GM19238 (cell line): ENCODE measurements around the gene STK17A.
A peak's percentile ranks its signal among the peaks of the same experiment; 100 is the strongest.
"Not testable (repeated sequence)": the region's sequence is repeated elsewhere in the genome, so short reads cannot be mapped to it uniquely, and the experiment has no call there.

Experiments used
- DNase-seq: peaks from one replicate; pipeline ENCODE4 v3.0.0; 2011; ENCODE audit warnings: low spot score; ENCODE audit not compliant: insufficient read length

STK17A gene

GRCh38 chr7:43596426-43596825 is 13.5 kb downstream of the STK17A start:
- DNase-seq, result not testable (repeated sequence)

- DNase-seq, result no peak
These were observed 17.1 kb downstream of the STK17A start for GRCh38 chr7:43600056-43600455.

GRCh38 chr7:43602256-43602655 is 19.3 kb downstream of the STK17A start:
- DNase-seq, result no peak

GRCh38 chr7:43604251-43604650 is 21.3 kb downstream of the STK17A start:
- DNase-seq, result no peak

GRCh38 chr7:43609097-43609496 is 26.2 kb downstream of the STK17A start:
- DNase-seq, result no peak

- DNase-seq, result no peak
These were observed 29.2 kb downstream of the STK17A start for GRCh38 chr7:43612128-43612527.

GRCh38 chr7:43612599-43613589 is 30.0 kb downstream of the STK17A start:
- DNase-seq, result peak; percentile 13

GRCh38 chr7:43615558-43616145 is 32.7 kb downstream of the STK17A start:
- no peak for DNase-seq

- no peak for DNase-seq
These were observed 34.1 kb downstream of the STK17A start for GRCh38 chr7:43616977-43617376.

- DNase-seq, result no peak
These were observed 35.2 kb downstream of the STK17A start for GRCh38 chr7:43618073-43618472.

- DNase-seq, result no peak
These were observed 36.5 kb downstream of the STK17A start for GRCh38 chr7:43619213-43620012.

GRCh38 chr7:43621729-43622448 is 39.0 kb downstream of the STK17A start:
- DNase-seq, result no peak

GRCh38 chr7:43624156-43624555 is 41.2 kb downstream of the STK17A start:
- DNase-seq, result no peak

GRCh38 chr7:43625453-43625852 is 42.5 kb downstream of the STK17A start:
- no peak for DNase-seq

GRCh38 chr7:43625980-43626379 is 43.1 kb downstream of the STK17A start:
- no peak for DNase-seq

- no peak for DNase-seq
These were observed 43.8 kb downstream of the STK17A start for GRCh38 chr7:43626695-43627094.

GRCh38 chr7:43627798-43628197 is 44.9 kb downstream of the STK17A start:
- DNase-seq, result not testable (repeated sequence)

GRCh38 chr7:43628431-43628830 is 45.5 kb downstream of the STK17A start:
- no peak for DNase-seq

GRCh38 chr7:43629857-43630256 is 46.9 kb downstream of the STK17A start:
- DNase-seq, result no peak

- DNase-seq, result no peak
These were observed 47.6 kb downstream of the STK17A start for GRCh38 chr7:43630482-43630881.

GRCh38 chr7:43631559-43631958 is 48.7 kb downstream of the STK17A start:
- DNase-seq, result no peak
